ENCODE results near the gene TMEM43.

The TMEM43 gene

DNA sequence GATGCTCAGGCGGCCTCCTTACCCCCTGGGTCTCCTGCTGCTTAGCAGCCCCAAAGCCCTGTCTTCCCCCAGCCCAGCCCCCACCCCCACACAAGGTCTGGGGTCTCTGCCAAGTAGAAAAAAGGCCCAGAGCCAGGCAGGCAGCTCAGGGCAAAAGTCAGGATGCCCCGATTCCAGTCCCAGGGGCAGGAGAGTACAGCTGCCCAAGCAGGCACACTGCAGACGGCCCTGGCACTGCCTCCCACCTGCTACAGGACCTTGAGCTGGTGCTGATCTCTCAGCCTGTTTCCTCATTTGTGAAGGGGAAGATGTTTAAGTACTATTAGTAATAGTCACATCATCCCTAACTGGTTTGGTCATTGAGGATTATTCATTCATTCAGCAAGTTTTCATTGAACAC is 12.6 kb downstream of the TMEM43 start:
- in situ Hi-C loops (cut with MboI; ENCODE audit: low sequenced_read_pairs), result no loop called here

DNA sequence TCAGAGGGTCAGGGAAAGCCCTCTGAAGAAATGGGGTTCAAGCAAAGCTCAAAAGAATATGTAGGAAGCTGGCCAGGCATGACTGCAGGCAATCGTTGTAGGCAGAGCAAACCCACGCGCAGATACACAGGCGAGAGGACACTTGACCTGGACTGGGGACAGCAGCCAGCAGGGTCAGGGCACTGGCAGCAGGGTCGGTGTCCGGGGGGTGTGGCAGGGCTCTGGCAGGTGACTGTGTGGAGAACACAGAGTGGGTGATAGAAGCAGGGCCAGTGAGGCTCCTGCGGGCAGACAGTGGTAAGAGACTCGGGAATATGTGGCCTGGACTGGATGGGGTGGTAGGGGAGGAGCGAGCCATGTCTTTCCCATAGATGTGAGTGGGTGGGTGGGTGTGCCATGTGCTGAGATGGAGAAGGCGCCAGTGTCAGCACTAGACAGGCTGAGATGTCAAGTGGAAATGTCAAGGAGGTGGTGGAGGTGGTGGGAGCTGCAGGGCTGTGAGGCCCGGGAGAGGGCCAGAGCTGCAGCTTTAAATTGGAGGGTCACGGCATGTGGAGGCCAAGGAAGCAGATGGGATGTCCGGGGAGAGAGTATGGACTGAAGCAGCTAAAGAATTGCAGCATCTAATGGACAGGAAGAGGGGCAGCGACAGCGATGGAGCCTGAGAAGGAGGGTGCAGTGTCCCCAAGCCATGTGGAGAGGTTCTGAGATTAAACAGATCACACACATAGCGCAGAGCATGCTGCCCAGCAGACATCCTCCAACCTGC is 13.4 kb downstream of the TMEM43 start:
- in situ Hi-C loops (cut with MboI; ENCODE audit: low sequenced_read_pairs), result no loop called here

- in situ Hi-C loops (cut with MboI; ENCODE audit: low sequenced_read_pairs), result no loop called here
These were observed 14.2 kb downstream of the TMEM43 start for GRCh38 chr3:14138878-14139655.

DNA sequence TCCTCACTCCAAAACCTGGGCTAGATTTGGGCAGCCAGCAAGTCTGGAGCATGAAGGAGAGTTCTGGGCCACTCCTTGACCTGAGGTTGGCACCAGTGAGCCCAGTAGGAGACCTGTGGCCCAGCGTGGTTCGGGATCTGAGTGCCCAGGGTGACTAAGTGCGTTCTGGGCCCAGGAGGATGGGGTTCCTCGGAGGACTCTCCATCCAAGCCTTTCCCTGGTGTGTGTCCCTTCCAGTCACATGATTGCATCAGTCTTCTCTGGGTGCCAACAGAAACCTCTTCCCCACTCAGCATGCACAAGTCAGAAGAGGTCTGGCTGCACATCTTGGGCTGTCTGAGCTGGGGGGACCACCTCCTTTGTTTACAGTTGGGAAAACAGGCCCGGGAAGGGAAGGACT is 14.9 kb downstream of the TMEM43 start:
- in situ Hi-C loops (cut with MboI; ENCODE audit: low sequenced_read_pairs), result no loop called here

GRCh38 chr3:14140668-14141067 is 15.8 kb downstream of the TMEM43 start:
- in situ Hi-C loops (cut with MboI; ENCODE audit: low sequenced_read_pairs), result no loop called here

DNA sequence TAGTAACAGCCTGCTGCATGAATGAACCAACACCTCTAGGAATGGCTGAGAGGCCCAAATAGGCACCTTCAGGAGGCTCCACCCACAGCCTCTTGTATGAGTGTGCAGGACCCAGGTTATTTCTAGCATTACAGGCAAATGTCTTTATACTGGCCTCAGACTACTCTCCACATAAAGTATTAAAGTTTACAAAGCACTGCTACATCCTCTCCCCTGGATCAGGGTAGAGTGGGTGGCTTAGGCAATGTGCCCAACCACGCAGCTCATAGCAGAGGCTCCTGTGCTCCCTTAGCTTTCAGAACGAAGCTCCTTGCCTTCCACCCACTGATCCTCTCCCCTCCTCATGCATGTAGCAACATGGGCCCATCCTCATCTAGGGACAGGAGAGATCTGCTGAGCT is 16.3 kb downstream of the TMEM43 start:
- in situ Hi-C loops (cut with MboI; ENCODE audit: low sequenced_read_pairs), result no loop called here

DNA sequence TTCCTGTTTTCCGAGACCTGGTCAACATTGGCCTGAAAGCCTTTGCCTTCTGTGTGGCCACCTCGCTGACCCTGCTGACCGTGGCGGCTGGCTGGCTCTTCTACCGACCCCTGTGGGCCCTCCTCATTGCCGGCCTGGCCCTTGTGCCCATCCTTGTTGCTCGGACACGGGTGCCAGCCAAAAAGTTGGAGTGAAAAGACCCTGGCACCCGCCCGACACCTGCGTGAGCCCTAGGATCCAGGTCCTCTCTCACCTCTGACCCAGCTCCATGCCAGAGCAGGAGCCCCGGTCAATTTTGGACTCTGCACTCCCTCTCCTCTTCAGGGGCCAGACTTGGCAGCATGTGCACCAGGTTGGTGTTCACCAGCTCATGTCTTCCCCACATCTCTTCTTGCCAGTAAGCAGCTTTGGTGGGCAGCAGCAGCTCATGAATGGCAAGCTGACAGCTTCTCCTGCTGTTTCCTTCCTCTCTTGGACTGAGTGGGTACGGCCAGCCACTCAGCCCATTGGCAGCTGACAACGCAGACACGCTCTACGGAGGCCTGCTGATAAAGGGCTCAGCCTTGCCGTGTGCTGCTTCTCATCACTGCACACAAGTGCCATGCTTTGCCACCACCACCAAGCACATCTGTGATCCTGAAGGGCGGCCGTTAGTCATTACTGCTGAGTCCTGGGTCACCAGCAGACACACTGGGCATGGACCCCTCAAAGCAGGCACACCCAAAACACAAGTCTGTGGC is 16.9 kb downstream of the TMEM43 start:
- in situ Hi-C loops (cut with MboI; ENCODE audit: low sequenced_read_pairs), result no loop called here

DNA sequence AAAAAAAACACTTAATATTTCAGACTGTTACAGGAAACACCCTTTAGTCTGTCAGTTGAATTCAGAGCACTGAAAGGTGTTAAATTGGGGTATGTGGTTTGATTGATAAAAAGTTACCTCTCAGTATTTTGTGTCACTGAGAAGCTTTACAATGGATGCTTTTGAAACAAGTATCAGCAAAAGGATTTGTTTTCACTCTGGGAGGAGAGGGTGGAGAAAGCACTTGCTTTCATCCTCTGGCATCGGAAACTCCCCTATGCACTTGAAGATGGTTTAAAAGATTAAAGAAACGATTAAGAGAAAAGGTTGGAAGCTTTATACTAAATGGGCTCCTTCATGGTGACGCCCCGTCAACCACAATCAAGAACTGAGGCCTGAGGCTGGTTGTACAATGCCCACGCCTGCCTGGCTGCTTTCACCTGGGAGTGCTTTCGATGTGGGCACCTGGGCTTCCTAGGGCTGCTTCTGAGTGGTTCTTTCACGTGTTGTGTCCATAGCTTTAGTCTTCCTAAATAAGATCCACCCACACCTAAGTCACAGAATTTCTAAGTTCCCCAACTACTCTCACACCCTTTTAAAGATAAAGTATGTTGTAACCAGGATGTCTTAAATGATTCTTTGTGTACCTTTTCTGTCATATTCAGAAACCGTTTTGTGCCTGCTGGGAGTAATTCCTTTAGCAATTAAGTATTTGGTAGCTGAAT is 17.9 kb downstream of the TMEM43 start:
- in situ Hi-C loops (cut with MboI; ENCODE audit: low sequenced_read_pairs), result no loop called here

DNA sequence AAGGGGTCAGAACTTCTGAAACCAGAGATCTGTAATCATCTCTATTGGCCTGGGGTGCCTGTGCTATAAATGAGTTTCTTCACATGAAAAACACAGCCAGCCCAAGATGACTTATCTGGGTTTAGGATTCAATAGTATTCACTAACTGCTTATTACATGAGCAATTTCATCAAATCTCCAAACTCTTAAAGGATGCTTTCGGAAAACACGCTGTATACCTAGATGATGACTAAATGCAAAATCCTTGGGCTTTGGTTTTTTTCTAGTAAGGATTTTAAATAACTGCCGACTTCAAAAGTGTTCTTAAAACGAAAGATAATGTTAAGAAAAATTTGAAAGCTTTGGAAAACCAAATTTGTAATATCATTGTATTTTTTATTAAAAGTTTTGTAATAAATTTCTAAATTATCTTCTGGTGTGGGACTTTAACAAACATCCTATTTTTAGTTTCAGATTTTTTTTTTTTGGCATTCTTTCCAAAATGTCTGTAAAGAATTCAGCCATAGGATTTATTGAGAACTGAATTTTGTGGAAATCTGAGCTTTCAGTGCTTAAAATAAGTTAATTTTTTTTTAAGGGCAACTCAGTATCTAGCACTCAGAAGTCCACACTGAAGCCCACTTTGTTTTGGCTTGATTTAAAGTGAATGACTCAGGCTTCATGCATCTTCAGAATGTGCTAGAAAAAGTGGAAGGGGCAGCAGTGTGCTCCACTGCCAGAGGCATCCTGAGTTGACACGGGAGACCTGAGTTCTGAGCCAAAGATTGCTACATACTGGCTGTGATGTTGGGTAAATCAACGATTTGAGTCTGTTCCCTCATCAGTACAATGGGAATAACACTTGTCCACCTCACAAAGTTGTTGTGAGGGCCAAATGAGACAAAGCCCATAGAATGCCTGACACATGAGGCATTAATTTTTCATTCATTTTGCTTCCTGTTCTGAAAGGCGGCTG is 18.7 kb downstream of the TMEM43 start:
- in situ Hi-C loops (cut with MboI; ENCODE audit: low sequenced_read_pairs), result no loop called here

DNA sequence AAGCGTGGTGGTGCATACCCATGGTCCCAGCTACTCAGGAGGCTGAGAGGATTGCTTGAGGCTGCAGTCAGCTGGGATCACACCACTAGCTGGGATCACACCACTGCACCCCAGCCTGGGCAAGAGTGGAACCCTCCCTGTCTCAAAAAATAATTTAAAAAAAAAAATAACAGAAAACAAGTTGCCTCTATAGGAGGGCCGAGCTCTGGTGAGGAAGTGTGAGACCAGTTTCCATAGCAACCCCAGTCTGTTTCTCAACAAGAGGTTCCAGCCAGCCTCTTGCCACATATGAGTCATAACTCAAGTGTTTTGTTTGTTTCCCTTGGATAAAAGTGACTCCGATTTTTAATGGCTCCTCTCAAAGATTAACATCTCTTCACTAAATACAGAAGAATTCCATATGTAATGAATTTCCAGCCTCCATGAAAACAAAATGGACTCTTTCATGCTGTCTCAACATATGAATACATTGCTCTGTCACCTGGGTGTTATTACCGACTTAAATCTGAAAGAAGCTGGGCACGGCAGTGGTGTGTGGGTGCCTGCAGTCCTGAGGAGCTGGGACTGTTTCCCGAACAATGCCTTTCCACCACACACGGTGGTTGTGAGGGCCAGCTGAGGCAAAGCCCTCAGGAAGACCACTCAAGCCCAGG is 19.7 kb downstream of the TMEM43 start:
- in situ Hi-C loops (cut with MboI; ENCODE audit: low sequenced_read_pairs), result no loop called here

DNA sequence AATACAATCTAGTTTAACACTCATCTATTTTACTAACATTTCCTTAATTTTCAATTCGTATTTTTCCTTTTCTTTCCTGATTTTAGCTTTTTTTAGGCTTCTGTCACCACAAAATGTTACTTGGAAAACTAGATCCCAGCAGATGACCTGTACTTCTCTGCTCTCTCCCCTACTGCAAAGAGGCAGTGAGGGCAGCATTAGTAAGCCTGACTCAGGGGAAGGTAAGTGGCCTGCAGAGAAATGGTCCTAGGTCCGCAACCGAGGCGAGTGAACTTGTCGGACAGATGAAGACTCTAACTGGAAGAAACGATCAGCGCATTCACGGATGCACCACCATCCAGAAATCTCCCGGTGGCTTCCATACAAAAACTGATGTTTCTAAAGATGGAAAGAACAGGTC is 20.4 kb downstream of the TMEM43 start:
- in situ Hi-C loops (cut with MboI; ENCODE audit: low sequenced_read_pairs), result no loop called here

DNA sequence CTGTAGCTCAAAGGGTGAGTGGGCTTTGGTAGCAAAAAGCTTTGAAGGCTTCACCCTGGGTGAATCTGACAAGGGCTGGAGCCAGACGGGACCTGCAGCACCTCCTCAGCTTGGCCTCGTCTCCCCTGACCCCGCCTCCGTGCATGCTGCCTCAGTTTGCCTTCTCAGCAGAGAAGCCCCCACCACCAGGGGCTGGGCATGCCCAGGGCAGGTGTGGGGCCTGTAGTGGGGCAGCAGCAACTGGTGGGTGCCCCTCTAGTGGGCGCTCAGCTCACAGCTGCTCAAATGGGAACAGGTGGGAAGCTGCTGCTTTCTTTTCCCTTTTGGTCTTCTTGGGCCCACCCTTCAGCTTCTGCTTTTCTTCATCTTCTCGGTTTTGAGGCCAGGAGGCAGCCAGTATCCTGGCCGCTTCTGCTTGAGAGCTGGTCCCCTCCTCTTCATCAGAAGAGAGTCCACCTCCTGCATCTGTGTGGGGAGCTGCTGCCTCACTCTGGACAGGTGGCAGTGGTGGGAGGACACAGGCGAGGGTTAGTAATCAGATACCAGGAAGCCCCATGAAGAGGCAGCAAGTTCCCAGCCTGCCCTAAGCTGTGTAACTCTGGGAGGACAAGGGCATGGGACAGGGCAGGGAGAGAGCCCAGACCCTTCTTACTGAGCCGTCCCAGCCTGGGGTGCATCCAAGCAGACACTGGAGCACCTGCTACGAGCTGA is 21.0 kb downstream of the TMEM43 start:
- in situ Hi-C loops (cut with MboI; ENCODE audit: low sequenced_read_pairs), result no loop called here

DNA sequence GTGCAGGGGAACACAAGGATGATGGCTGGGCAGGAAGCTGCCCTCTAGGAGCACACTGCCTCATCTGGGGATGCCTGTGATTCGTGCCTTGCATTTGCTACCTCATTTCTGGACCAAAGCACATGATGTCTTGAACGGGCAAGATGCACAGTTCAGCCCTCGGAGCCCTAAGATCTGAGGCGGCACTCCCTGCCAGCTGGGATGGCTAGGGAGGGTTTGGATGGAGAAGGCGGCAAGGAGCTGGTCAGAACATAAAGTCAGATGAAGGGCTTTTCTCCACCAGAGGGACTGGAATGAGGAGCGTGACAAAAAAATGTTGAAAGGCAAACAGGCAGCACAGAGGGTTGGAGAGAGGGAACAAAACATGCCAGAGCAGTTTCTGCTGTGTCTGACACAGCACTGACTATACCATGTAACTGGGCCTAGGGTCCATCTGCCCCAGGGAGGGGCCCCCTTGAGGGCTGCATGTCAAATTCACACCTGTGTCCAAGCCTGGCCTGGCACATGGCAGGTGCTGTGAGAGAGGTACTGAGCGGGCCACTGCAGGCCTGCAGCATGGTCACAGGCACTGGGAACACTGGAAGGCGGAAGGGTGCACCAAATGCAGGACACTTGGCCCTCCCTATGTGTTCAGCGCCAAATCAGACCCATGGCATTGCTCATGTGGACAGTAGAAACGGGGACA is 21.7 kb downstream of the TMEM43 start:
- in situ Hi-C loops (cut with MboI; ENCODE audit: low sequenced_read_pairs), result no loop called here

GRCh38 chr3:14147066-14147435 is 22.2 kb downstream of the TMEM43 start:
- in situ Hi-C loops (cut with MboI; ENCODE audit: low sequenced_read_pairs), result no loop called here

DNA sequence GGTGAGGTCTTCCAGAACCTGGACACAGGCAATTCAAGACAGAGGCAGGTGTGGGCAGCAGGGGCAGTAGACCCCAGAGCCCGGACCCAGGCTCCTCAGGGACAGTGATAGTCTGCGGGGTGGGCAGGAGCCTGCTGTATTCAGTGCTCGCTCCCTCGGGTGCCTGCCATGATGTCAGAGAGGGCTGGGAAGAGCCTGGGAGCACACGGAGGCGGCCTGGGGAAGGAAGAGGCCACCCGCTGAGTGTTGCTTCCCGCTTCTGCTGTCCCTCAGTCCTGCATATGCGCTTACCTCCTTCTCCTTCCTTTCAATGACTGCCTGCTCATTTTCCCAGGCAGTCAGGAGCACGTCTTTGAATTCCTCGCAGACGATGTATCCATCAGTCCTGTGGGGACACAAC is 22.8 kb downstream of the TMEM43 start:
- in situ Hi-C loops (cut with MboI; ENCODE audit: low sequenced_read_pairs), result no loop called here

- in situ Hi-C loops (cut with MboI; ENCODE audit: low sequenced_read_pairs), result no loop called here
These were observed 23.5 kb downstream of the TMEM43 start for GRCh38 chr3:14148041-14148985.

GRCh38 chr3:14150078-14150477 is 25.2 kb downstream of the TMEM43 start:
- in situ Hi-C loops (cut with MboI; ENCODE audit: low sequenced_read_pairs), result no loop called here
